Measurements from ENCODE around the gene SHROOM3. TPM values are rescaled to one million over a fixed set of nuclear protein-coding genes. Genes with fewer than 3 reads are reported as not detected.

Gene SHROOM3
- total and polyA plus RNA-seq, 2 donors: 11.7 to 16.6 TPM

DNA sequence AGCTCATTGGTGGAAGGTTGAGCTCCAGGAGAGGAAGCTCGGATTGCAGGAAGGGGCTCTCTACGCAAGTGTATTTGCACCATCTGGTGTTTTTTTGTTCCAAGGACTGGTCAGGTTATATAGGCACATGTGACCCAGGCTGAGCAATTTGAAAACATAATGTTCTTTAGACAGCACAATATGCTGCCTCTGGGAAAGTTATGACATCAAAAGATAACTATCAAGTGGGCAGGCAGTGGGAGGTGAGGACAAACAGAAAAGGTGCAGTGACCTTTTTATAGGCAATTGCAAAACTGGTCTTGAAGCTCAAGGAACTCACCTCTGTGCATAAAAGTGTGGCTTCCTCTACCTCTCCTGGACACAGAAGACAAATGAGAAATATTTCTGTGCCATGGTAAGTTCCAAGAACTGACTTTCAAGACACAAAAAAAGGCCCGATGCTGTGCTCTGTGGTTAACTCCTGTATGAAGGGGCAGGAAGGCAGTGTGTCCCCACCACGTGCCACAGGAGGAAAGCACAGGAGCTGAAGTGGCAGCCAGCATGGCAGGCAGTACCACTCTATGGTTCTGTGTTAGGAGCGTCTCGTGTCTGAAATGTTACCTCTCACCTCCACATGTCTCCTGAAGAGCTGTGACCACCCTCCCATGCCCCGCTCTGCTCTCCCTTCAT, 128.6 kb downstream of the SHROOM3 start:
- DNase-seq (ENCODE audit: extremely low spot score): no peak
- no peaks in the 10 kb centered on the region for H3K4me1 ChIP-seq (ENCODE audit: insufficient read depth)
- WGBS: 86% methylated on average over 7 of the region's 7 CpGs
- H3K4me3 ChIP-seq (ENCODE audit: low read depth, low read length): no peak overlapping the region
- no peaks in the 10 kb centered on the region for H3K36me3 ChIP-seq (ENCODE audit: insufficient read depth)
- H3K27ac ChIP-seq (ENCODE audit: low read depth): no peak overlapping the region

DNA sequence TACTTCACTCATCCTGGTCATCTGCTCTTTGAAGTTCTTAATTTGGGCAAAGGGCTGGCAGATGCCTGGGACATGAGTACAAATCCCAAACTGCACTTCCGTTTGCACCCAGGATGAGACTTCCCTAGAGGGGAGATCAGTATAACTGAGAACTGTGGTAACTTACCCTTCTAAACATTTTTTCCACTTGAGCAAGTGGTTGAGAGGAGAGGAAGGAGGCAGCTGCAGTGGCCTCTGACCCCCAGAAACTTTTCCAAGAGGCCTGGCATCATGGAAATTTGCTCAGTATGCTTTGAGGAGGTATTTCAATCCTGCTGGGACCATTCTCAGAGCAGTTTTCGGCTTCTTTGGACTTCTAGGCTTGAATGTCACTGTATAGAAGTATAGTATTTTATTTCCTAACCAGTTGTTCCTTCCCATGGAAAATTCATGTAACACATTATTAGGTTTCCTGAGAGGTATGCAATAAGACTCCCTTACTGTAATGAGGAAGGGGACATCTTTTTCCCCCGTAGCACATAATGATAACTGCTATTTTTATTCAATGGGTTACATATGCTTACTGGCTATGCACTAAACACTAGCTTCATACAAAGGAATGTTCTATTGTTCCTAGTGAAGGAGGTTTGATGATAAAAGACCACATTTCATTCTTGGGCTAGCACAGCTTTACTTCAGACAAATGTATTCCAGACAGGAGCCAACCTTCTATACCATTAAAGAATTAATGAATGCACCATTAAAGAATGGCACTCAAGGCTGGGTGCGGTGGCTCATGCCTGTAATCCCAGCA, 129.3 kb downstream of the SHROOM3 start:
- no peak for DNase-seq (ENCODE audit: extremely low spot score)
- Histone ChIP-seq H3K27ac (ENCODE audit: low read depth) (no peak overlapping the region), H3K36me3 (ENCODE audit: insufficient read depth) (no peaks in the 10 kb centered on the region), H3K4me3 (ENCODE audit: low read depth, low read length) (no peak overlapping the region), H3K4me1 (ENCODE audit: insufficient read depth) (no peaks in the 10 kb centered on the region)
- WGBS: 87% methylated on average over 4 of the region's 4 CpGs

DNA sequence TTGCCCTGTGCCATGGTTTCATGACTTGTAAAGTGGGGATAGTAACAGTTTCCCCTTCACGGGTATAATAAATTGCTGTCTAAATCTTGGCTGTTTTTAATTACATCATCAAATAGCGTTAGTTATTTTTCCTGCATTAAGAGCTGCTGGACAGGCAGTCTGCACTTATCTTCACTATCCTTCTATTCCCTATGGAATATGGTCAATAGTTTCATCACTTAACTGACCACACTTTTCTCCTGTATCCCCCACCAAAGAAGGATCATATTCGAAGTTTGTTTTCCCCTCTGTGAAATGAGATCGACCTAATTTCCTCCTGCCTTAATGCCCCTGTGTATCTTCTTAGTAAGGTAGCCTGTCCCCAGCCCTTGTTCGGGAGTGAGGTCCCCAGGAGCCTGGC, 133.2 kb downstream of the SHROOM3 start:
- DNase-seq (ENCODE audit: extremely low spot score): no peak
- no peaks in the 10 kb centered on the region for H3K36me3 ChIP-seq (ENCODE audit: insufficient read depth)
- H3K4me1 ChIP-seq (ENCODE audit: insufficient read depth): no peaks in the 10 kb centered on the region
- no peak overlapping the region for H3K27ac ChIP-seq (ENCODE audit: low read depth)
- WGBS: 71% methylated on average over 5 of the region's 5 CpGs
- no peak overlapping the region for H3K4me3 ChIP-seq (ENCODE audit: low read depth, low read length)

DNA sequence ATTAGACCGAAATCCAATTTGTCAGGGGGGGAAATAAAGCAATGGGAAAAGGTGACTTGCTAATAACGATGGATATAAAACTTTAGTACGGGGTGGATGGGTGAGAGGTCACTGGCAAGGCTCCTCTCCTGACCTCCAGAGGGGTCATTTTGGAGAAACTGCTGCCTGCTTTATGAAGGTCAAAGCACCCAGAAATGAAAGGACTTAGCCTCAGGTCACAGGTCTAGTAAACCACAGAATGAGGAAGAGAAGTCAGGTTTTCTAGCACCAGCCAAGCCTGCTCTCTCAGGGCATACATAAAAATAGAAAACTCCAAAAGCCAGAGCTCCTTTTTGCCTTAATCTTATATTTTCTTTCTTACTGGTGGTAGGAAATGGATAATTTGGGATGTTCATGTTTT, 134.2 kb downstream of the SHROOM3 start:
- no peak overlapping the region for H3K27ac ChIP-seq (ENCODE audit: low read depth)

DNA sequence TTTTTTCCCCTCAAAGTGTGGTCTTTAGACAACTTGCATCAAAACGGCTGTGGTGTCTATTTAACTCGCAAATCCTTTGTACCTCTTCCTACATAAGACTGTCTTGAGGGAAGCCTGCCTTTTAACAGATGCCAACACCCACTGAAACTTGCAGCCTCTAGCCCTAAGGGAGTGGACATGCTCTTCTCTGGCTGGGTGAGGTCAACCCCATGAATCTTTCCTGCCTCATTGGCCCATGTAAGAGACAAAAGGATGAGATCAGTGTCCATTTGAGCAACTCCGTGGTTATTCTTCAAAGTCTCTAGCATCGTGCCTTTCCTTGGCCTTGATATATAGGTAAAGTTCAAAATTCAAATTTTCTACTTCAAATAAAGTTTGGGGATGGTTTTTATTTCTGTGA, 134.7 kb downstream of the SHROOM3 start:
- H3K27ac ChIP-seq (ENCODE audit: low read depth): no peak overlapping the region
- WGBS: 83% methylated on average over 4 of the region's 4 CpGs

More for the DNA sequence above, 134.2 kb downstream of the SHROOM3 start:
- no peaks in the 10 kb centered on the region for H3K4me1 ChIP-seq (ENCODE audit: insufficient read depth)
- H3K4me3 ChIP-seq (ENCODE audit: low read depth, low read length): no peak overlapping the region
- whole genome bisulfite sequencing: 77% methylated on average over 3 of the region's 3 CpGs
- DNase-seq (ENCODE audit: extremely low spot score): no peak
- no peaks in the 10 kb centered on the region for H3K36me3 ChIP-seq (ENCODE audit: insufficient read depth)

DNA sequence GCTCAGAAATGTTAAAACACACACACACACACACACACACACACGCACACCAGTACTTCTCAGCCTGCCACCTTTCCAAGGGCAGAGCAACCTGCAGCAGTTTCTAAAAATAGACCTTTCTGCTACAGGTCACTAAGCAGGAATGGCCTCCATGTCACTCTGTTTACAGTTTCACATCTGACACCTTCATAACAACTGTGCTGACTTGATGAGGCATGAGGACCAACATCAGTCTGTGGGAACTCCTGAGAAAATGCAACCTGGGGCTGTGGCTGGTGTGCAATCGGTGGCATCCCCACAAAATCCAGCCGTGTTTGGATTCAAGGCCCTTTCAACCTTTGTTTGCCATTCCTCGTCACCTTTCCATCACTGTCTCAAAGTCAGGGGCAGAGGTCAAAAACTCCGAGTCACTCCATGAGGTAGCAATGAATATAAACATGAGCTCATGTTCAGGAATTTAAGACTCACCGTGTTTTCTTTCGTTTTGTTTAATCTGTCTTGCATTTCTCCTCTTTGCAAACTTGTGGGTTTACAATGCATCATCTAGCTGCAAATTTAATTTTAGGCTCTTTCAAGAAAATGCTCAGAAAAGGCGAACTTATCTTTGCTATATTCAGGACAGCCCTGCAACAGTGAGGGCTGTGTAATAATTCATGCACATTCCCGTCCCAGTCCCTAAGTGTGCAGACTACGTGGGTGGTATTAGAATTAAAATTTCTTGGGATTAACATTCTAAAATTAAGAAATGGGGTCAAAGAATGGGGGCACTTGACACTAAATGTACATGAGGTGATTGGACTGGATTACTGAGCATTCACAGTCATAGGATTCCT, 135.3 kb downstream of the SHROOM3 start:
- H3K27ac ChIP-seq (ENCODE audit: low read depth): no peak overlapping the region
- H3K36me3 ChIP-seq (ENCODE audit: insufficient read depth): no peaks in the 10 kb centered on the region
- H3K4me3 ChIP-seq (ENCODE audit: low read depth, low read length): no peak overlapping the region
- no peak for DNase-seq (ENCODE audit: extremely low spot score)
- 58% methylated on average over 10 of the region's 10 CpGs for WGBS
- no peaks in the 10 kb centered on the region for H3K4me1 ChIP-seq (ENCODE audit: insufficient read depth)

More for the DNA sequence above, 134.7 kb downstream of the SHROOM3 start:
- Histone ChIP-seq H3K4me3 (ENCODE audit: low read depth, low read length) (no peak overlapping the region), H3K36me3 (ENCODE audit: insufficient read depth) (no peaks in the 10 kb centered on the region), H3K4me1 (ENCODE audit: insufficient read depth) (no peaks in the 10 kb centered on the region)
- DNase-seq (ENCODE audit: extremely low spot score): no peak

DNA sequence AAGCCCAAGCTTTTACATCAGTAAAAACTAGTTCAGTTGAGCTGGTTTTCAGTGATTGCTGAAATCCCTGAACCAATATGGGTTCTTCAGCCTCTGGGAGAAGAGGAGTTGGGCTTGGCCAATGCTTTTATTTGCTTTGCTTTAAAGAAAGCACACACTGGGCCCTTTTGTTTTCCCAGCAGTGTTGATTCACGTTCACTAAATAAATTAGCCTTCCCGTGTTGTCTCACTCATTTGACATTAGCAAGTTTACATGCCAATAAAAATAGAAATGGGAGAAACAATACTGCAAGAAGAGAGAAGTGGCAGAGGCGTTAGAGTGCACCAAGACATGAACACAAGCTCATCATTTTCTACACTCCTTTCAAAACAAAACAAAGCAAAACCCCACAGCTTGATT, 136.2 kb downstream of the SHROOM3 start:
- Histone ChIP-seq H3K36me3 (ENCODE audit: insufficient read depth) (no peaks in the 10 kb centered on the region), H3K27ac (ENCODE audit: low read depth) (no peak overlapping the region), H3K4me1 (ENCODE audit: insufficient read depth) (no peaks in the 10 kb centered on the region), H3K4me3 (ENCODE audit: low read depth, low read length) (no peak overlapping the region)
- WGBS: 78% methylated on average over 3 of the region's 3 CpGs
- DNase-seq (ENCODE audit: extremely low spot score): no peak

DNA sequence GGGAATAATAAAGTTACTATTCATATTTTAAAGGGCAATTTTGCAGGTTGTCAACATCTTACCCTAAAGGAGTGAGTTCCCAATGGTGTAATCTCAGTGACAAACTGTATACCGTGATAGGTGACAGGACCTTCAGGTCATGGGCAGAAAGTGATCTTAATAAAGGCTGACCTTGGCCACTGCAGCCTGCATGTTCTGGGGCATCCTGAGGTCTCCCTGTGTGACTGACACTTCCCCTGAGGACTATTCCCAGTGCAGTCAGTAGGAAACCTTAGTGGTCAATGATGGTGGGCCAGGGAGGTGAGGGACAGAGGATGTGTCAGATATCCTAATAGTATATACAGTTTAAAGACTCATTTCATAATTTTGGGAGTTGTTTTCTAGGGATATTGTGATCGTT, 137.2 kb downstream of the SHROOM3 start:
- Histone ChIP-seq H3K36me3 (ENCODE audit: insufficient read depth) (no peaks in the 10 kb centered on the region), H3K4me1 (ENCODE audit: insufficient read depth) (no peaks in the 10 kb centered on the region), H3K4me3 (ENCODE audit: low read depth, low read length) (no peak overlapping the region), H3K27ac (ENCODE audit: low read depth) (no peak overlapping the region)
- WGBS: 71% methylated on average over 2 of the region's 2 CpGs
- DNase-seq (ENCODE audit: extremely low spot score): no peak

DNA sequence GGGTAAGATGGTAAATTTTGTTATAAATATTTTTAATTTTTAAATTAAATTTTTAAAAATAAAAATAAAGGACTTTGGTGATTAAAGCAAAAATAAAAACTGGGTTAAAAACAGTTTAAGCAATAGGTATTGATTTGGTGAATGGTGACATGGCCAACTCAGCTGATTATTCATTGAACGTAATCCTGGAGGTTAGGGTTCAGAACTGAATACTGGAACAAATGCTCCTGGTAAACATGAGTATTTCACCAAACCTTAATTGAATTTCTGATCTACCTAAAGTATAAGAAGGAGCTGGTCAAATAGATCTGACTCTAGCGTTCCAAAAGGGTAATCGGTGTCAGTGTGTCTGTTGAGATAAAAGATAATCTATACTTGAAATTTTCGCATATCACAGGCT, 141.8 kb downstream of the SHROOM3 start:
- Histone ChIP-seq H3K27ac (ENCODE audit: low read depth) (no peak overlapping the region), H3K4me3 (ENCODE audit: low read depth, low read length) (no peak overlapping the region), H3K36me3 (ENCODE audit: insufficient read depth) (no peaks in the 10 kb centered on the region), H3K4me1 (ENCODE audit: insufficient read depth) (no peaks in the 10 kb centered on the region)
- DNase-seq (ENCODE audit: extremely low spot score): no peak
- WGBS: 91% methylated on average over 4 of the region's 4 CpGs

DNA sequence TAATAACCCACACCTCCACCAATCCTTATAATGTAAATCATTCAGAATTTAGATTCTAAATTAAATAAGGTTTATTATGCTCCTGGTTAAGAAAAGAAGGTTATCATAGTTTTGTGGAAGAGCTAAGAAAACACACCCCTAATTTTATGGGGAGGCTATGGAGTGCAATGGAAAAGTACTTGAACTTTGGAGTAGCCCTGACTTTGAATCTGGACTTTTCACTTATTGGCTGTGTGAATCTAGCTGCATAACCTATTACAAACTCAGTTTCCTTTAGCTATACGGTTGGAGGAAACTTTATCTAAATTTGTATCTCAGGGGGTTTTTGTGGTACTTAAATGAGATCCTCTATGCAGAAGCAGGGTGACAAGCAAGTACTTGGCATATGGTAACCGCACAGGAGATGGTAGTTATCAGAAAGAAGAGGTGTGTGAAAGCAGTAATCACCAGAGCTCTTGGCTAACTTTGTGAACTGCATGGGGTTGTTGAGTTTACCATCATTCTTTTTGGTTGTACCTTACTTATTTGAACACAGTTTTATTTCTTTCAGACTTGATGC, 143.1 kb downstream of the SHROOM3 start:
- Histone ChIP-seq H3K4me3 (ENCODE audit: low read depth, low read length) (no peak overlapping the region), H3K4me1 (ENCODE audit: insufficient read depth) (no peaks in the 10 kb centered on the region), H3K36me3 (ENCODE audit: insufficient read depth) (no peaks in the 10 kb centered on the region), H3K27ac (ENCODE audit: low read depth) (no peak overlapping the region)
- no peak for DNase-seq (ENCODE audit: extremely low spot score)
- WGBS: 64% methylated on average over 2 of the region's 2 CpGs

DNA sequence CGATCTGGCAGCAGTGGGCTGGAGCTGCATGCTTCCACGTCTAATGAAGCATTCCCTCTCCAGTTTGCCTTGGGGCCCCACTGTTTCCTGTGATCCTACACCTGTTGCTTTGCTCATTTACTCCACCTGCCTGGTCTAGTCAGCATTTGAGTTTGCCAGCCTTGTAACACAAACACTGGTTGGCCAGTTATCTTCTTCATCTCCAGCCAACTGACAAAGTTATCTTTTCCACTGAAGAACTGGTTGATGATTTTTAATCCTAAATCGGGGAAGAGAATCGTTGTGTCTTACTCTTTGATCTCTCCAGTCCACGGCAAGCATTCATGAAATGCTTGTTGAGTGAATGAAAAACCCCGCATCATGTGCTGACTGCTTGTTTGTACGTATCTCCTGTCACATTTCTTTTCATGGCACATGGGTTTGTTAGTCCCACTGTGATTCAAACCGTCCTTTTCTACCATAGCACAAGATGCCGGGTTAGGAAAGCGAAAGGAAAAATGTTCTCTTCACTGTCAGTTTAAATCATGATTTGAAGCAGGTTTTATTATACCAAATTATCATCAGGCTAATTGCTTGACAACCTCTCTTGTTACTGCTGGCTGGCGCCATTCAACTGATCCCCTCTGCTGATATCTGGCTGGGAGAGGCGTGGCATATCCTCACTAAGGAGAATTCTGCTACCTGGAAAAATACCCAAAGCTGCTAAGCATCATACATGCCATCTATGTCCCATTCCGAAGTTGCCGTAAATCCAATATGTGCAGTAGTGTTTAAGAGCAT, 144.8 kb downstream of the SHROOM3 start:
- no peak for DNase-seq (ENCODE audit: extremely low spot score)
- no peaks in the 10 kb centered on the region for H3K36me3 ChIP-seq (ENCODE audit: insufficient read depth)
- H3K27ac ChIP-seq (ENCODE audit: low read depth): no peak overlapping the region
- 59% methylated on average over 14 of the region's 14 CpGs for WGBS
- no peak overlapping the region for H3K4me3 ChIP-seq (ENCODE audit: low read depth, low read length)
- H3K4me1 ChIP-seq (ENCODE audit: insufficient read depth): no peaks in the 10 kb centered on the region

DNA sequence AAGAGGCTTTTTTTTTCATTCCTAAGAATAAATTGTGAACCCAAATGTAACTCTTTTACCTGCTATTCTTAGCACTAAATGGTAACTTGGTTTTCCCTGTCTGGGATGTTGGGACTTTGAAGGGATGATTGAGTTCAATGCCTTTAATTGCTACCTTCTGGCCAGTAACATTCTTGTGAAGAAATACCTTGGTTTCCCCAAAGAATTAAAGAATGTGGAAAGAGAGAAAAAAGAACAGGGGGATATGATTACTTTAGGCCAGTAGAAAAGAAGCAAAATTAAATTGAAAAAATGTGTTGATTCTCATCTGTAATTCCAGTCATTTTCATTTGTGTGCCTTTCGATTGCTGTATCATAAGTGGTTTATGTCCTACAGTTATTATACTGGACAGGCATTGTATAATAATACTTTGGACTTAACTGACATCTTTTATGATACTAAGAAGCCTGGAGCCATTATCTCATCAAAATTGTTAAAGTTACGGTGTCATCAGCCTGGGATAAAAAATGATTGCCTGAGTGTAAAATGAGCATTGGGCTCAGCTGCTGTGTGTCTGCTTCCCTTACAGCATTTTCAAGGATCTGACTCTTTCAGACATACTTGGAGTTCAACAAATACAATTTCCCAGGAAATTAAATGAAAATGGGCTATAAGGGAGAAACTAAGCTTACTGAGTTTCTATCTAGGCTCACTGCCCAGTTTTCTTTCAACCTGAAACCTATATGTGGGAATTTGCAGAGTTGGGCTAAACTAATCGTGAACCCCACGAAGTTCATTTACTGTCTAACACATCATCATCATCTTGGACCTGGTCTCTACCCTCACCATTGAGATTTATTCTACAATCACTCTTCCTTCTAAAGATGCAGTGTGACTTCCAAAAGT, 146.3 kb downstream of the SHROOM3 start:
- no peaks in the 10 kb centered on the region for H3K36me3 ChIP-seq (ENCODE audit: insufficient read depth)
- DNase-seq (ENCODE audit: extremely low spot score): no peak
- no peak overlapping the region for H3K27ac ChIP-seq (ENCODE audit: low read depth)
- H3K4me3 ChIP-seq (ENCODE audit: low read depth, low read length): no peak overlapping the region
- WGBS: 93% methylated on average over 4 of the region's 4 CpGs
- H3K4me1 ChIP-seq (ENCODE audit: insufficient read depth): peaks cover 2% of the 10 kb centered on the region
